GM23338 (cell line): ENCODE data around the gene CLASP2. TPM values are rescaled to one million over a fixed set of nuclear protein-coding genes. Genes with fewer than 3 reads are reported as not detected.

ENCODE experiments used
- ATAC-seq: fragments of 200-7000 bp; cut with Tn5 transposase; 3 replicates; pipeline ENCODE4 v1.9.1; 2020
- DNase-seq: peaks from one replicate; pipeline ENCODE4 v3.0.0-alpha.2; 2015; ENCODE audit warnings: low spot score
- H2AFZ ChIP-seq: fragments of 200-600 bp; sonication (generic); 2 replicates; pipeline ENCODE4 v1.8.0; 2016; ENCODE audit warnings: antibody characterized with exemption, mild to moderate bottlenecking, moderate library complexity
- H3F3A ChIP-seq: fragments of 200-600 bp; sonication (generic); replicated peaks from 2 replicates; pipeline ENCODE4 v1.8.0; 2017; ENCODE audit warnings: antibody characterized with exemption, mixed run types, low read depth
- H3K27ac ChIP-seq: fragments of 200-600 bp; sonication (generic); 2 replicates; pipeline ENCODE4 v1.6.1; 2016; ENCODE audit warnings: low read depth
- H3K27me3 ChIP-seq: fragments of 200-600 bp; sonication (generic); 2 replicates; pipeline ENCODE4 v1.8.0; 2016; ENCODE audit warnings: mild to moderate bottlenecking, mixed run types, moderate library complexity; ENCODE audit not compliant: insufficient read depth
- H3K36me3 ChIP-seq: fragments of 200-600 bp; sonication (generic); 2 replicates; pipeline ENCODE4 v1.8.0; 2016; ENCODE audit warnings: mild to moderate bottlenecking; ENCODE audit not compliant: insufficient read depth
- H3K4me1 ChIP-seq: fragments of 200-600 bp; sonication (generic); 2 replicates; pipeline ENCODE4 v1.8.0; 2016; ENCODE audit warnings: mild to moderate bottlenecking, moderate library complexity; ENCODE audit not compliant: insufficient read depth
- H3K4me2 ChIP-seq: fragments of 200-600 bp; sonication (generic); 2 replicates; pipeline ENCODE4 v1.7.1; 2017; ENCODE audit warnings: mixed run types
- H3K4me3 ChIP-seq: fragments of 200-600 bp; sonication (generic); 2 replicates; pipeline ENCODE4 v1.6.1; 2016; ENCODE audit warnings: mixed run types
- H3K79me2 ChIP-seq: fragments of 200-600 bp; sonication (generic); replicated peaks from 2 replicates; pipeline ENCODE4 v1.8.0; 2017; ENCODE audit warnings: mild to moderate bottlenecking; ENCODE audit not compliant: insufficient read depth
- H3K9me2 ChIP-seq: fragments of 200-600 bp; sonication (generic); 2 replicates; pipeline ENCODE4 v1.8.0; 2017; ENCODE audit not compliant: insufficient read depth
- H4K20me1 ChIP-seq: fragments of 200-600 bp; sonication (generic); replicated peaks from 2 replicates; pipeline ENCODE4 v1.8.0; 2017; ENCODE audit warnings: mild to moderate bottlenecking; ENCODE audit not compliant: insufficient read depth
- H3K27ac Mint-ChIP-seq: 2 replicates; pipeline ENCODE4 v1.8.0; 2020; ENCODE audit warnings: inconsistent platforms, mild to moderate bottlenecking, moderate library complexity, mixed read lengths
- H3K27me3 Mint-ChIP-seq: 3 replicates; pipeline ENCODE4 v1.8.0; 2022; ENCODE audit warnings: low read depth, mild to moderate bottlenecking, moderate library complexity, mixed read lengths, inconsistent platforms; ENCODE audit not compliant: insufficient read depth, poor library complexity
- H3K36me3 Mint-ChIP-seq: 3 replicates; pipeline ENCODE4 v1.8.0; 2021; ENCODE audit warnings: low read depth, mild to moderate bottlenecking, inconsistent platforms, moderate library complexity, mixed read lengths
- H3K4me1 Mint-ChIP-seq: 3 replicates; pipeline ENCODE4 v1.8.0; 2020; ENCODE audit warnings: mild to moderate bottlenecking, inconsistent platforms, mixed read lengths
- H3K4me3 Mint-ChIP-seq: 3 replicates; pipeline ENCODE4 v1.8.0; 2021; ENCODE audit warnings: moderate library complexity, mild to moderate bottlenecking, inconsistent platforms, mixed read lengths
- H3K9me3 Mint-ChIP-seq: 3 replicates; pipeline ENCODE4 v1.8.0; 2020; ENCODE audit warnings: moderate library complexity, mild to moderate bottlenecking, inconsistent platforms, mixed read lengths
- CREB1 ChIP-seq: fragments of 250-450 bp; sonication (Bioruptor Pico); IDR thresholded peaks from 2 replicates; pipeline ENCODE4 v1.5.0; 2020; ENCODE audit warnings: low read depth, mild to moderate bottlenecking, moderate library complexity
- ETS1 ChIP-seq: IDR thresholded peaks from 2 replicates; pipeline ENCODE4 v1.6.1; 2016; ENCODE audit warnings: antibody characterized with exemption
- EZH2phosphoT487 ChIP-seq: fragments of 200-600 bp; sonication (generic); IDR thresholded peaks from one replicate; pipeline ENCODE4 v1.8.1; 2018; ENCODE audit warnings: antibody characterized with exemption; ENCODE audit not compliant: unreplicated experiment
- JUNB ChIP-seq: IDR thresholded peaks from one replicate; pipeline ENCODE4 v1.6.1; 2016; ENCODE audit warnings: antibody characterized with exemption; ENCODE audit not compliant: unreplicated experiment
- POLR2AphosphoS5 ChIP-seq: IDR thresholded peaks from 2 replicates; pipeline ENCODE4 v1.6.1; 2016; ENCODE audit warnings: antibody characterized with exemption, low read depth
- REST ChIP-seq: IDR thresholded peaks from one replicate; pipeline ENCODE4 v1.6.1; 2018; ENCODE audit warnings: antibody characterized with exemption; ENCODE audit not compliant: unreplicated experiment
- ZNF462 ChIP-seq: fragments of 250-450 bp; sonication (Bioruptor Pico); IDR thresholded peaks from 2 replicates; pipeline ENCODE4 v1.5.0; 2020; ENCODE audit warnings: mild to moderate bottlenecking, moderate library complexity
- polyA plus RNA-seq: library from polyadenylated mRNA; unstranded; fragments of >200 nt; fragmentation: Nextera tagmentation; extraction: Ambion mirVana; gene quantifications from 2 replicates; pipeline ENCODE4 v1.2.1, GENCODE V29; 2016
- total RNA-seq: library from RNA; depleted of rRNA; stranded (reverse); fragments of >200 nt; shearing (Covaris generic); gene quantifications from 2 replicates; pipeline ENCODE4 v1.2.3, GENCODE V29; 2014

CLASP2 gene
- total and polyA plus RNA-seq, 2 experiments from 2014 or later = 12.8 to 74.6 TPM

- no peak overlapping the region for H3K27ac Mint-ChIP-seq
- H3K4me2 ChIP-seq = peak overlapping the region; percentile 68
- H3K27me3 Mint-ChIP-seq = peaks cover 5% of the 10 kb centered on the region
- H3F3A ChIP-seq = no peaks in the 10 kb centered on the region
- H3K4me1 Mint-ChIP-seq = peaks cover 36% of the 10 kb centered on the region
- no peak overlapping the region for H2AFZ ChIP-seq
- peak overlapping the region; percentile 48; the same call in 1 of the 2 replicates for H3K27ac ChIP-seq
- peak overlapping the region; percentile 44 for H3K4me3 ChIP-seq
- no peaks in the 10 kb centered on the region for H3K27me3 ChIP-seq
- no peaks in the 10 kb centered on the region for H4K20me1 ChIP-seq
- H3K36me3 ChIP-seq = no peaks in the 10 kb centered on the region
- H3K9me2 ChIP-seq = no peaks in the 10 kb centered on the region
- no peaks in the 10 kb centered on the region for H3K9me3 Mint-ChIP-seq
- H3K36me3 Mint-ChIP-seq = no peaks in the 10 kb centered on the region
- DNase-seq = no peak
- peaks cover 22% of the 10 kb centered on the region for H3K4me1 ChIP-seq
- 0 out of 3 replicates have a peak, but pooled peaks have one; percentile 8 for ATAC-seq
- H3K4me3 Mint-ChIP-seq = peak overlapping the region; percentile 66
- peaks cover 26% of the 10 kb centered on the region for H3K79me2 ChIP-seq
- TF ChIP-seq JUNB (no peak), POLR2AphosphoS5 (no peak), EZH2phosphoT487 (no peak), ZNF462 (CRISPR knock-in tag) (no peak), CREB1 (no peak), REST (no peak), ETS1 (no peak)
Observed at GRCh38 chr3:33659856-33660434, 58.1 kb downstream of the CLASP2 start.
